SK-N-SH (cell line): ENCODE measurements around the gene SLC25A25. TPM values are rescaled to one million over a fixed set of nuclear protein-coding genes. Genes with fewer than 3 reads are reported as not detected.

Source experiments
- CTCF ChIA-PET: fragments of 300-600, 350-600 bp; formaldehyde crosslinking; extraction: SDS; loops from one replicate; lab custom pipeline; 2021; lab: Yijun Ruan, JAX
- POLR2A ChIA-PET: fragments of 350-600 bp; sonication (Branson Sonifier 250); formaldehyde crosslinking; extraction: SDS; loops from one replicate; lab custom pipeline; 2020; ENCODE audit warnings: antibody characterized with exemption, inconsistent platforms; lab: Yijun Ruan, JAX
- DNase-seq: peaks from one replicate; pipeline ENCODE4 v3.0.0; 2012
- H2AFZ ChIP-seq: fragments of 200-600 bp; sonication (generic); 2 replicates; pipeline ENCODE4 v1.8.1; 2016; ENCODE audit warnings: antibody characterized with exemption, mild to moderate bottlenecking, low read depth
- H3F3A ChIP-seq: fragments of 200-600 bp; sonication (generic); replicated peaks from 2 replicates; pipeline ENCODE3; 2016; ENCODE audit warnings: antibody characterized with exemption, mild to moderate bottlenecking; ENCODE audit not compliant: insufficient read depth
- H3K27ac ChIP-seq, 2 experiments: fragments of 200-500 bp in 1 of 2; fragments of 200-600 bp in 1 of 2; sonication (Bioruptor generic) in 1 of 2; sonication (generic), shearing (Covaris generic) in 1 of 2; 2 replicates each; pipeline versions ENCODE4 v1.5.1 to v1.6.1; 2014 to 2016; ENCODE audit warnings: low read depth in 2 of 2, inconsistent platforms in 1 of 2, low read length in 1 of 2, mild to moderate bottlenecking in 1 of 2, mixed read lengths in 1 of 2
- H3K27me3 ChIP-seq: fragments of 200-600 bp; sonication (generic), shearing (Covaris generic); 2 replicates; pipeline ENCODE4 v1.6.1; 2016; ENCODE audit warnings: mixed run types; ENCODE audit not compliant: insufficient read depth
- H3K36me3 ChIP-seq, 2 experiments: fragments of 200-500 bp in 1 of 2; fragments of 200-600 bp in 1 of 2; sonication (Bioruptor generic) in 1 of 2; sonication (generic) in 1 of 2; replicated peaks in 1 of 2; 2 replicates each; pipeline versions ENCODE3 to v1.5.1; 2014 to 2016; ENCODE audit warnings: low read length in 1 of 2, mild to moderate bottlenecking in 1 of 2; ENCODE audit not compliant: insufficient read depth in 2 of 2, control insufficient read depth in 1 of 2
- H3K4me1 ChIP-seq, 2 experiments: fragments of 200-500 bp in 1 of 2; fragments of 200-600 bp in 1 of 2; sonication (Bioruptor generic) in 1 of 2; sonication (generic), shearing (Covaris generic) in 1 of 2; 2 replicates each; pipeline versions ENCODE4 v1.5.1 to v1.6.1; 2014 to 2016; ENCODE audit warnings: low read depth in 1 of 2, low read length in 1 of 2, mixed run types in 1 of 2; ENCODE audit not compliant: insufficient read depth in 2 of 2, control insufficient read depth in 1 of 2
- H3K4me2 ChIP-seq: fragments of 200-600 bp; sonication (generic), shearing (Covaris generic); 2 replicates; pipeline ENCODE4 v1.6.1; 2017; ENCODE audit warnings: mixed run types
- H3K4me3 ChIP-seq, 2 experiments: fragments of 200-500 bp in 1 of 2; fragments of 200-600 bp in 1 of 2; sonication (Bioruptor generic) in 1 of 2; sonication (generic), shearing (Covaris generic) in 1 of 2; 2 replicates each; pipeline versions ENCODE4 v1.5.1 to v1.8.1; 2014 to 2016; ENCODE audit warnings: low read depth in 2 of 2, inconsistent platforms in 1 of 2, low read length in 1 of 2, mild to moderate bottlenecking in 1 of 2, mixed read lengths in 1 of 2, moderate library complexity in 1 of 2
- H3K79me2 ChIP-seq: fragments of 200-600 bp; sonication (generic); 2 replicates; pipeline ENCODE4 v1.8.1; 2017; ENCODE audit warnings: mild to moderate bottlenecking; ENCODE audit not compliant: insufficient read depth
- H3K9ac ChIP-seq: fragments of 200-600 bp; sonication (generic); 2 replicates; pipeline ENCODE4 v1.6.1; 2017; ENCODE audit warnings: mixed run types
- H3K9me2 ChIP-seq: fragments of 200-600 bp; sonication (generic); 2 replicates; pipeline ENCODE4 v1.6.1; 2017; ENCODE audit warnings: mixed run types
- H3K9me3 ChIP-seq: fragments of 200-600 bp; sonication (generic); 2 replicates; pipeline ENCODE4 v1.6.1; 2017; ENCODE audit warnings: mixed run types, mild to moderate bottlenecking, moderate library complexity
- H4K20me1 ChIP-seq: fragments of 200-600 bp; sonication (generic); 2 replicates; pipeline ENCODE4 v1.6.1; 2017; ENCODE audit warnings: mild to moderate bottlenecking, mixed run types; ENCODE audit not compliant: insufficient read depth
- CTCF ChIP-seq: fragments of 200-600 bp; sonication (generic); IDR thresholded peaks from 2 replicates; pipeline ENCODE4 v1.6.1; 2017; ENCODE audit warnings: antibody characterized with exemption, mild to moderate bottlenecking, moderate library complexity
- EZH2phosphoT487 ChIP-seq: fragments of 200-600 bp; sonication (generic); IDR thresholded peaks from 2 replicates; pipeline ENCODE4 v1.6.1; 2017; ENCODE audit warnings: low read depth, mixed run types, mild to moderate bottlenecking, antibody characterized with exemption, moderate library complexity, borderline replicate concordance
- FOXJ3 ChIP-seq: sonication (generic); formaldehyde crosslinking; IDR thresholded peaks from 2 replicates; pipeline ENCODE4 v1.5.1; 2020; ENCODE audit warnings: mild to moderate bottlenecking, missing genetic modification reagents
- IRF3 ChIP-seq: fragments of 150-350 bp; IDR thresholded peaks from 2 replicates; pipeline ENCODE4 v1.6.1; 2016; ENCODE audit warnings: mild to moderate bottlenecking, low read depth, low read length
- MAX ChIP-seq: IDR thresholded peaks from 2 replicates; pipeline ENCODE4 v1.4.0; 2012; ENCODE audit warnings: low read depth
- MEF2A ChIP-seq: IDR thresholded peaks from 2 replicates; pipeline ENCODE4 v1.4.0; 2012; ENCODE audit warnings: low read depth, borderline replicate concordance
- MXI1 ChIP-seq: IDR thresholded peaks from 2 replicates; pipeline ENCODE4 v1.6.1; 2012; ENCODE audit warnings: mild to moderate bottlenecking, low read depth, low read length, improper control_type of control experiment
- NRF1 ChIP-seq: IDR thresholded peaks from 2 replicates; pipeline ENCODE4 v1.6.1; 2012; ENCODE audit warnings: low read depth, mild to moderate bottlenecking, low read length
- PBX3 ChIP-seq: IDR thresholded peaks from 2 replicates; pipeline ENCODE4; 2012
- RFX5 ChIP-seq: IDR thresholded peaks from 2 replicates; pipeline ENCODE4 v1.6.1; 2012; ENCODE audit warnings: mild to moderate bottlenecking, improper control_type of control experiment, low read length
- RXRA ChIP-seq: IDR thresholded peaks from 2 replicates; pipeline ENCODE4 v1.4.0; 2012; ENCODE audit warnings: low read depth, mild to moderate bottlenecking, borderline replicate concordance
- SIN3A ChIP-seq: IDR thresholded peaks from 2 replicates; pipeline ENCODE4 v1.6.1; 2012; ENCODE audit warnings: low read depth, mild to moderate bottlenecking, low read length, moderate library complexity, borderline replicate concordance
- SMC3 ChIP-seq: IDR thresholded peaks from 2 replicates; pipeline ENCODE4 v1.6.1; 2012; ENCODE audit warnings: low read depth, low read length, improper control_type of control experiment
- USF1 ChIP-seq: IDR thresholded peaks from 2 replicates; pipeline ENCODE4 v1.4.0; 2012; ENCODE audit warnings: low read depth, borderline replicate concordance
- YY1 ChIP-seq: IDR thresholded peaks from 2 replicates; pipeline ENCODE4 v1.4.0; 2012; ENCODE audit warnings: low read depth, mild to moderate bottlenecking
- ZBTB33 ChIP-seq: IDR thresholded peaks from 2 replicates; pipeline ENCODE4 v1.4.0; 2012; ENCODE audit warnings: low read depth, borderline replicate concordance
- WGBS: methylation state at CpG from one replicate; pipeline ENCODE4 v1.1.6; 2017; ENCODE audit warnings: low lambda C conversion rate; 5-methylcytosine and 5-hydroxymethylcytosine counted together
- polyA plus RNA-seq, 3 experiments: library from polyadenylated mRNA; depleted of rRNA; stranded (reverse); fragments of >200 nt; gene quantifications; 2 replicates each; pipeline ENCODE4 v1.2.3, GENCODE V29; 2012

The SLC25A25 gene
- polyA plus RNA-seq, 1 of the 3 experiments (the other 2 are of a cell fraction), result 12.1 TPM

- Histone ChIP-seq H3K79me2 (peaks cover 46% of the 10 kb centered on the region; the same call in 1 of the 2 replicates), H3F3A (no peaks in the 10 kb centered on the region), H4K20me1 (0 out of 2 replicates have a peak, but pooled peaks cover 5% of the 10 kb centered on the region), H3K4me2 (no peak overlapping the region), H3K4me1 (peaks cover 22 to 30% of the 10 kb centered on the region in 2 experiments; a peak in 3 of 4 replicates), H3K36me3 (peaks cover 9 to 47% of the 10 kb centered on the region in 2 experiments), H3K27ac (no peak overlapping the region; a peak in 1 of 4 replicates), H3K9ac (no peak overlapping the region), H2AFZ (no peak overlapping the region), H3K9me2 (no peaks in the 10 kb centered on the region), H3K9me3 (no peaks in the 10 kb centered on the region), H3K27me3 (no peaks in the 10 kb centered on the region), H3K4me3 (no peak overlapping the region)
- no peak for TF ChIP-seq CTCF
- TF ChIP-seq MEF2A, result no peak
- no peak for TF ChIP-seq RXRA
- TF ChIP-seq SMC3, result no peak
- TF ChIP-seq NRF1, result no peak
- no peak for TF ChIP-seq EZH2phosphoT487
- TF ChIP-seq IRF3, result no peak
- ChIA-PET POLR2A (no interaction called here), CTCF (interaction anchor here (1.8 to 18.8 kb wide), 2 partner anchors 14 to 158 kb away, joined by 5 to 246 read pairs; no protein-coding TSS in a partner anchor)
- WGBS, result 96% methylated on average over 14 of the region's 20 CpGs
- no peak for DNase-seq
Measured at GRCh38 chr9:128101690-128102089, 33.7 kb downstream of the SLC25A25 start.

GRCh38 chr9:128102196-128102595 is 34.2 kb downstream of the SLC25A25 start:
- no peak overlapping the region for H3K4me2 ChIP-seq
- ChIA-PET CTCF (interaction anchor here (1.5 to 18.8 kb wide), 3 partner anchors 13 to 160 kb away, joined by 5 to 246 read pairs (median 6); no protein-coding TSS in a partner anchor), POLR2A (no interaction called here)
- H3K4me1 ChIP-seq, result peaks cover 22 to 30% of the 10 kb centered on the region in 2 experiments; a peak in 3 of 4 replicates
- H3K9ac ChIP-seq, result no peak overlapping the region
- H4K20me1 ChIP-seq, result 0 out of 2 replicates have a peak, but pooled peaks cover 5% of the 10 kb centered on the region
- no peaks in the 10 kb centered on the region for H3K27me3 ChIP-seq
- H3K79me2 ChIP-seq, result peaks cover 41% of the 10 kb centered on the region; the same call in 1 of the 2 replicates
- 88% methylated on average over 1 of the region's 13 CpGs for WGBS
- H3K9me3 ChIP-seq, result no peaks in the 10 kb centered on the region
- no peak overlapping the region for H3K27ac ChIP-seq
- H2AFZ ChIP-seq, result no peak overlapping the region
- no peak for DNase-seq
- H3K36me3 ChIP-seq, result peaks cover 12 to 52% of the 10 kb centered on the region in 2 experiments
- no peaks in the 10 kb centered on the region for H3K9me2 ChIP-seq
- H3F3A ChIP-seq, result no peaks in the 10 kb centered on the region
- H3K4me3 ChIP-seq, result no peak overlapping the region
- TF ChIP-seq RFX5, result no peak
- no peak for TF ChIP-seq EZH2phosphoT487
- no peak for TF ChIP-seq MXI1
- no peak for TF ChIP-seq SMC3
- TF ChIP-seq YY1, result no peak
- no peak for TF ChIP-seq USF1
- no peak for TF ChIP-seq CTCF
- TF ChIP-seq FOXJ3 (CRISPR knock-in tag), result no peak
- TF ChIP-seq MAX, result no peak
- TF ChIP-seq RXRA, result no peak
- TF ChIP-seq PBX3, result no peak
- TF ChIP-seq ZBTB33, result no peak
- TF ChIP-seq SIN3A, result no peak
